Mesenchymal stem cell (in vitro differentiated cells and primary cell): ENCODE data around the gene ENTPD3.

ENCODE experiments used
- DNase-seq: peaks from one replicate; pipeline ENCODE4 v3.0.0-alpha.2; 2013
- H2AFZ ChIP-seq: one replicate; pipeline ENCODE4 v1.6.1; 2013; ENCODE audit warnings: low read depth, mild to moderate bottlenecking, control low read depth, inconsistent platforms, low read length, moderate library complexity
- H2AK5ac ChIP-seq: 2 replicates; pipeline ENCODE4 v1.6.1; 2013; ENCODE audit warnings: low read length, moderate library complexity, mild to moderate bottlenecking, inconsistent platforms; ENCODE audit not compliant: severe bottlenecking
- H2BK120ac ChIP-seq: one replicate; pipeline ENCODE4 v1.6.1; 2013; ENCODE audit warnings: low read depth, mild to moderate bottlenecking, inconsistent platforms, low read length, moderate library complexity
- H2BK12ac ChIP-seq, 2 experiments: one replicate each; pipeline ENCODE4 v1.6.1; 2013; ENCODE audit warnings: inconsistent platforms in 2 of 2, low read length in 2 of 2, mild to moderate bottlenecking in 2 of 2, moderate library complexity in 2 of 2, control low read depth in 1 of 2
- H2BK15ac ChIP-seq: one replicate; pipeline ENCODE4 v1.6.1; 2013; ENCODE audit warnings: mild to moderate bottlenecking, low read depth, inconsistent platforms; ENCODE audit not compliant: poor library complexity, severe bottlenecking
- H2BK5ac ChIP-seq: 2 replicates; pipeline ENCODE4 v1.6.1; 2013; ENCODE audit warnings: low read depth, mild to moderate bottlenecking, low read length, control low read depth, inconsistent platforms; ENCODE audit not compliant: poor library complexity, severe bottlenecking
- H3K14ac ChIP-seq, 2 experiments: one replicate each; pipeline ENCODE4 v1.6.1; 2013; ENCODE audit warnings: inconsistent platforms in 2 of 2, low read length in 2 of 2, control low read depth in 1 of 2, mild to moderate bottlenecking in 1 of 2, moderate library complexity in 1 of 2
- H3K18ac ChIP-seq, 2 experiments: one replicate each; pipeline ENCODE4 v1.6.1; 2013; ENCODE audit warnings: inconsistent platforms in 2 of 2, low read length in 2 of 2, control low read depth in 1 of 2, low read depth in 1 of 2, mild to moderate bottlenecking in 1 of 2
- H3K23ac ChIP-seq, 2 experiments: one replicate each; pipeline ENCODE4 v1.6.1; 2013; ENCODE audit warnings: inconsistent platforms in 2 of 2, low read length in 2 of 2, mild to moderate bottlenecking in 2 of 2, moderate library complexity in 2 of 2, control low read depth in 1 of 2
- H3K27ac ChIP-seq: 2 replicates; pipeline ENCODE4 v1.5.1; 2013; ENCODE audit warnings: mild to moderate bottlenecking, moderate library complexity, low read length, control low read depth, inconsistent platforms; ENCODE audit not compliant: poor library complexity, severe bottlenecking
- H3K27me3 ChIP-seq, 2 experiments: 2 replicates each; pipeline versions ENCODE4 v1.6.1 to v1.7.0; 2013; ENCODE audit warnings: low read length in 2 of 2, mild to moderate bottlenecking in 2 of 2, moderate library complexity in 2 of 2, control low read depth in 1 of 2, inconsistent platforms in 1 of 2; ENCODE audit not compliant: control insufficient read depth in 1 of 2, insufficient read depth in 1 of 2
- H3K36me3 ChIP-seq, 2 experiments: 2 replicates each; pipeline versions ENCODE4 v1.6.1 to v1.7.0; 2013; ENCODE audit warnings: low read length in 2 of 2, control low read depth in 1 of 2, inconsistent platforms in 1 of 2, low read depth in 1 of 2, mild to moderate bottlenecking in 1 of 2; ENCODE audit not compliant: insufficient read depth in 2 of 2, control insufficient read depth in 1 of 2
- H3K4ac ChIP-seq, 2 experiments: one replicate each; pipeline ENCODE4 v1.6.1; 2013; ENCODE audit warnings: inconsistent platforms in 2 of 2, low read length in 2 of 2, mild to moderate bottlenecking in 2 of 2, moderate library complexity in 2 of 2, control low read depth in 1 of 2, low read depth in 1 of 2
- H3K4me1 ChIP-seq: 2 replicates; pipeline ENCODE4 v1.6.1; 2013; ENCODE audit warnings: low read depth, low read length, control low read depth; ENCODE audit not compliant: control insufficient read depth, insufficient read depth
- H3K4me2 ChIP-seq: 2 replicates; pipeline ENCODE4 v1.6.1; 2013; ENCODE audit warnings: low read length, mild to moderate bottlenecking, inconsistent platforms; ENCODE audit not compliant: poor library complexity, severe bottlenecking
- H3K4me3 ChIP-seq, 2 experiments: 2 replicates each; pipeline versions ENCODE4 v1.5.1 to v1.7.0; 2013; ENCODE audit warnings: low read length in 2 of 2, mild to moderate bottlenecking in 2 of 2, control low read depth in 1 of 2, low read depth in 1 of 2; ENCODE audit not compliant: insufficient read depth in 1 of 2
- H3K79me1 ChIP-seq: replicated peaks from 2 replicates; pipeline ENCODE4 v1.6.1; 2013; ENCODE audit warnings: mild to moderate bottlenecking, control low read depth, low read length, inconsistent platforms; ENCODE audit not compliant: poor library complexity, severe bottlenecking
- H3K9ac ChIP-seq: 2 replicates; pipeline ENCODE4 v1.7.0; 2013; ENCODE audit warnings: mild to moderate bottlenecking, low read length, moderate library complexity
- H3K9me3 ChIP-seq: 2 replicates; pipeline ENCODE4 v1.7.0; 2013; ENCODE audit warnings: mild to moderate bottlenecking, low read length; ENCODE audit not compliant: control insufficient read depth
- H4K8ac ChIP-seq: one replicate; pipeline ENCODE4 v1.6.1; 2013; ENCODE audit warnings: inconsistent platforms, mild to moderate bottlenecking, low read length, moderate library complexity
- H4K91ac ChIP-seq: one replicate; pipeline ENCODE4 v1.6.1; 2013; ENCODE audit warnings: mild to moderate bottlenecking, low read length, inconsistent platforms
- WGBS: methylation state at CpG from one replicate; pipeline ENCODE4 v1.1.7; 2013; ENCODE audit warnings: mixed read lengths; 5-methylcytosine and 5-hydroxymethylcytosine counted together

The ENTPD3 gene

GRCh38 chr3:40379674-40380306, 7.2 kb upstream of the ENTPD3 start:
- Histone ChIP-seq H3K14ac (no peak overlapping the region), H3K23ac (no peak overlapping the region), H4K91ac (no peak overlapping the region), H2AK5ac (no peak overlapping the region), H3K4me1 (peaks cover 4% of the 10 kb centered on the region), H3K79me1 (no peaks in the 10 kb centered on the region), H2BK12ac (no peak overlapping the region), H3K4me2 (no peak overlapping the region), H2BK5ac (no peak overlapping the region), H3K9me3 (peaks cover 4% of the 10 kb centered on the region), H3K27ac (no peak overlapping the region), H3K27me3 (no peaks in the 10 kb centered on the region), H2AFZ (no peak overlapping the region), H4K8ac (no peak overlapping the region), H2BK120ac (no peak overlapping the region), H3K9ac (no peak overlapping the region), H2BK15ac (no peak overlapping the region), H3K4ac (no peak overlapping the region), H3K36me3 (no peaks in the 10 kb centered on the region), H3K18ac (no peak overlapping the region), H3K4me3 (no peak overlapping the region)
- WGBS, result 69% methylated on average over 4 of the region's 4 CpGs
- DNase-seq, result no peak

DNA sequence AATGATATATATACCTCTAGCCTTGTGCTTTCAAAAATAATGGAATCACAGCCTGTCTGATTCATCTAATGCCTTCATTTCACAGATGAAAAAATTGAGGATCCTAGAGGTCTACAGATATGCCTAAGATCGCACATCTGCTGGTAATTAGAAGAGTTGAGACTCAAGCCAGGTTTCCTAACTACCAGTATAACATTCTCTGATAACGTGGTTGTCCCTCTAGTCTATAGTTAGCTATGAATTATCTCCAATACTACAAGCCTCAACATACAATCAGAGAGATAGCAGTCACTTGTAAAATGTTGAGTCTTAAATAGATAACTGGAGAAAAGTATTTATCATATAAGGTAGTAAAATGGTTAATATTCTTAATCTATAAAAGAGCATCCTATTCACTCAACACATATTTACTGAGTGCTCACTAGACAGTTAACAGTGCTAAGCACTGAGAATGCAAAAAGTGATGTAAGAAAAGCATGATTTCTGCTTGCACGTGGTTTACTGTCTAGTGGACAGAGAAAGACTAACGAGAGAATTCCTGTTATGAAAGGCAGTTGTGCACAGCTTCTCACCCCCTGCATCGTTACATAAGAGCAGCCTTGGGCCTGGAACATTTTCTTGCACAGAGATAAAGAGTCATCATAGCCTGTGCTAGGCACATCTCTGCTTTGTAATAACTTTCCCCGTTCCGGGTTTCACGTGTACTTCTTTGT, 4.9 kb upstream of the ENTPD3 start:
- Histone ChIP-seq H3K14ac (no peak overlapping the region), H2BK5ac (no peak overlapping the region), H3K36me3 (no peaks in the 10 kb centered on the region), H3K23ac (no peak overlapping the region), H3K9ac (no peak overlapping the region), H2BK15ac (no peak overlapping the region), H3K4me3 (no peak overlapping the region), H4K8ac (no peak overlapping the region), H3K79me1 (no peaks in the 10 kb centered on the region), H3K4ac (no peak overlapping the region), H3K27ac (peak overlapping the region; percentile 11), H3K27me3 (peaks cover 0 to 5% of the 10 kb centered on the region in 2 experiments), H3K4me1 (peaks cover 13% of the 10 kb centered on the region), H3K9me3 (peaks cover 8% of the 10 kb centered on the region), H2AFZ (no peak overlapping the region), H3K4me2 (no peak overlapping the region), H2BK12ac (no peak overlapping the region), H3K18ac (no peak overlapping the region), H2BK120ac (no peak overlapping the region), H4K91ac (no peak overlapping the region), H2AK5ac (no peak overlapping the region)
- 33% methylated on average over 7 of the region's 8 CpGs for WGBS
- DNase-seq, result no peak

GRCh38 chr3:40382617-40382979, 4.4 kb upstream of the ENTPD3 start:
- Histone ChIP-seq H3K4ac (no peak overlapping the region), H3K27me3 (peaks cover 0 to 10% of the 10 kb centered on the region in 2 experiments), H3K4me2 (no peak overlapping the region), H3K9me3 (peaks cover 8% of the 10 kb centered on the region), H3K18ac (no peak overlapping the region), H3K79me1 (no peaks in the 10 kb centered on the region), H3K36me3 (no peaks in the 10 kb centered on the region), H2BK120ac (no peak overlapping the region), H3K14ac (no peak overlapping the region), H3K27ac (peak overlapping the region; percentile 11), H2BK5ac (no peak overlapping the region), H2AK5ac (no peak overlapping the region), H2AFZ (no peak overlapping the region), H4K8ac (no peak overlapping the region), H3K4me1 (peaks cover 15% of the 10 kb centered on the region), H3K4me3 (no peak overlapping the region), H3K23ac (no peak overlapping the region), H2BK12ac (no peak overlapping the region), H3K9ac (no peak overlapping the region), H2BK15ac (no peak overlapping the region), H4K91ac (no peak overlapping the region)
- WGBS, result 15% methylated on average over 2 of the region's 2 CpGs
- peak; percentile 84 for DNase-seq

DNA sequence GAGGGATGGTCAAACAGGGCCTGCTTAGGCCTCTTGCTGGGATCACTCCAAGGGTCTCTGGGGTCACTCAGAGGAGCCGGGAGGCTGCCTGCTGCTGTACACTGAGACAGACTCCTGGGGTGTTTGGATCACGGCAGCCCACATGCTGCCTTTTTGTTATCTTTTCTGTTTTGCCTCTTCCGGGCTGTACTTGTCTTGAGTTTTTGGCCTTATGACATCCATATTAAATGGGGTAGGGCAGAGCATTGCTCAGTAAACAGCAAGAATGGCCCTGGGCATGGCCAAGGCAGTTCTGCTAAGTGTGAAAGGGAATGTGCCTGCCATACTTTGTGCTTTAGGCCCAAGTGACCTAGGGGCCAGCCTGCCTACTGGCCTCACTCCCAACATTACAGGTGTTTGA, 771 bp upstream of the ENTPD3 start:
- no peak overlapping the region for H4K91ac ChIP-seq
- no peak overlapping the region for H2AFZ ChIP-seq
- peaks cover 22% of the 10 kb centered on the region for H3K4me1 ChIP-seq

More for the DNA sequence above, 771 bp upstream of the ENTPD3 start:
- Histone ChIP-seq H3K4ac (no peak overlapping the region), H3K14ac (no peak overlapping the region), H2BK12ac (no peak overlapping the region), H3K9me3 (peaks cover 3% of the 10 kb centered on the region), H2BK5ac (no peak overlapping the region), H3K4me3 (no peak overlapping the region), H3K27me3 (peaks cover 0 to 10% of the 10 kb centered on the region in 2 experiments), H3K79me1 (no peaks in the 10 kb centered on the region), H3K27ac (no peak overlapping the region), H2BK120ac (no peak overlapping the region), H3K23ac (no peak overlapping the region), H4K8ac (no peak overlapping the region), H3K18ac (no peak overlapping the region), H3K36me3 (no peaks in the 10 kb centered on the region), H3K9ac (no peak overlapping the region), H3K4me2 (no peak overlapping the region), H2BK15ac (no peak overlapping the region), H2AK5ac (no peak overlapping the region)
- DNase-seq, result no peak
- WGBS, result 88% methylated on average over 3 of the region's 3 CpGs
